22Rv1 (cell line): Measurements from ENCODE around the gene ATP2A3.

Experiments used
- CTCF ChIP-seq: fragments of 450-650 bp; IDR thresholded peaks from 2 replicates; pipeline ENCODE4 v1.5.1; 2017; ENCODE audit warnings: mild to moderate bottlenecking
- ZFX ChIP-seq: fragments of 450-650 bp; IDR thresholded peaks from 2 replicates; pipeline ENCODE4 v1.6.1; 2017; ENCODE audit warnings: antibody characterized with exemption, borderline replicate concordance

DNA sequence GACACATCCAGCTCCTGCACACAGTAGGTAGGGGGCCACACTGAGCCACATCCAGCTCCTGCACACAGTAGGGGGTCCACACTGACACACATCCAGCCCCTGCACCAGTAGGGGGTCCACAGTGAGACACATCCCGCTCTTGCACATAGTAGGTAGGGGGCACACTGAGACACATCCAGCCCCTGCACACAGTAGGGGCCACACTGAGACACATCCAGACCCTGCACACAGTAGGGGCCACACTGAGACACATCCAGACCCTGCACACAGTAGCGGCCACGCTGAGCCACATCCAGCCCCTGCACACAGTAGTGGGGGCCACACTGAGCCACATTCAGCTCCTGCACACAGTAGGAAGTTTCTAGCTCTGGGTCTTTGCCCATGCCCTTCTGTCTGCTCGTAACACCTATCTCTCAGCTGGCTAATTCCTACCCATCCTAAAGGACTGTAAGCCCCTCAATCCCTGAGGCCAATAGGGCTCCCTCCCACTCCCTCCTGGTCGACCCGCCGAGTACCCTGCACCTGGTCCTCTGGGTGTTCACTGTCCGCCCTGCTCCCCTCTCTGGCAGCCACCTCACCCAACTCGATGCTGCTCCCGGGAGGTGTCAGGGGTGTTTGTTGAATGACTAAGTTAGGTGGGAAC is 9.4 kb upstream of the ATP2A3 start:
- TF ChIP-seq CTCF (no peak), ZFX (no peak)
